ENCODE results near the gene OR2V2.

The OR2V2 gene

DNA sequence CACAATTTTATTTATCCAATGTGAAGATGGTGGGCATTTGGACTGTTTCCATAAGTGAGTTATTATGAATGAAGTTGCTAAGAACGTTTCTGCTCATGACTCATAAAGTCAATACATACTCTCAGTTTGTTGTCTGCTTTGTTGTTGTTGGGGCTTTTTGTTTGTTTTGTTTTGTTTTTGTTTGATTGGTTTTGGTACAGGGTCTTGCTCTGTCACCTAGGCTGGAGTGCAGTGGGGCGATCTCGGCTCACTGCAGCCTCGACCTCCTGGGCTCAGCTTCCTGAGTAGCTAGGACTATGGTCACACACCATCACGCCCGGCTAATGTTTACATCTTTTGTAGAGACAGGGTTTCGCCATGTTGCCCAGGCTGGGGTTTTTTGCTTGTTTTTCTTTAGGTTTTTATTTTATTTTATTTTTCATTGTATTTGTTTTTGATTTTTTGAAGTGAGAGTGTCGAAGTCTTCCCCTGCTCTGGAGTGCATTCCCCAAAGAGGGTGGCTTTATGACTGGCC is 39.7 kb downstream of the OR2V2 start:
- no peak for ATAC-seq
- TF ChIP-seq ARNTL (CRISPR knock-in tag; IDR thresholded peaks at IDR 0.05; ENCODE audit: borderline replicate concordance, low read depth): no peak
- no peak for TF ChIP-seq TOX (CRISPR knock-in tag; IDR thresholded peaks at IDR 0.05; ENCODE audit: borderline replicate concordance)
- TF ChIP-seq, protein P1, sequence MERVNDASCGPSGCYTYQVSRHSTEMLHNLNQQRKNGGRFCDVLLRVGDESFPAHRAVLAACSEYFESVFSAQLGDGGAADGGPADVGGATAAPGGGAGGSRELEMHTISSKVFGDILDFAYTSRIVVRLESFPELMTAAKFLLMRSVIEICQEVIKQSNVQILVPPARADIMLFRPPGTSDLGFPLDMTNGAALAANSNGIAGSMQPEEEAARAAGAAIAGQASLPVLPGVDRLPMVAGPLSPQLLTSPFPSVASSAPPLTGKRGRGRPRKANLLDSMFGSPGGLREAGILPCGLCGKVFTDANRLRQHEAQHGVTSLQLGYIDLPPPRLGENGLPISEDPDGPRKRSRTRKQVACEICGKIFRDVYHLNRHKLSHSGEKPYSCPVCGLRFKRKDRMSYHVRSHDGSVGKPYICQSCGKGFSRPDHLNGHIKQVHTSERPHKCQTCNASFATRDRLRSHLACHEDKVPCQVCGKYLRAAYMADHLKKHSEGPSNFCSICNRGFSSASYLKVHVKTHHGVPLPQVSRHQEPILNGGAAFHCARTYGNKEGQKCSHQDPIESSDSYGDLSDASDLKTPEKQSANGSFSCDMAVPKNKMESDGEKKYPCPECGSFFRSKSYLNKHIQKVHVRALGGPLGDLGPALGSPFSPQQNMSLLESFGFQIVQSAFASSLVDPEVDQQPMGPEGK (CRISPR knock-in tag; IDR thresholded peaks at IDR 0.05; ENCODE audit: borderline replicate concordance): no peak
- no peak for TF ChIP-seq CSDC2 (CRISPR knock-in tag; IDR thresholded peaks at IDR 0.05)
- TF ChIP-seq, protein P2, sequence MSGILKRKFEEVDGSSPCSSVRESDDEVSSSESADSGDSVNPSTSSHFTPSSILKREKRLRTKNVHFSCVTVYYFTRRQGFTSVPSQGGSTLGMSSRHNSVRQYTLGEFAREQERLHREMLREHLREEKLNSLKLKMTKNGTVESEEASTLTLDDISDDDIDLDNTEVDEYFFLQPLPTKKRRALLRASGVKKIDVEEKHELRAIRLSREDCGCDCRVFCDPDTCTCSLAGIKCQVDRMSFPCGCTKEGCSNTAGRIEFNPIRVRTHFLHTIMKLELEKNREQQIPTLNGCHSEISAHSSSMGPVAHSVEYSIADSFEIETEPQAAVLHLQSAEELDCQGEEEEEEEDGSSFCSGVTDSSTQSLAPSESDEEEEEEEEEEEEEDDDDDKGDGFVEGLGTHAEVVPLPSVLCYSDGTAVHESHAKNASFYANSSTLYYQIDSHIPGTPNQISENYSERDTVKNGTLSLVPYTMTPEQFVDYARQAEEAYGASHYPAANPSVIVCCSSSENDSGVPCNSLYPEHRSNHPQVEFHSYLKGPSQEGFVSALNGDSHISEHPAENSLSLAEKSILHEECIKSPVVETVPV (CRISPR knock-in tag; IDR thresholded peaks at IDR 0.05): no peak
- TF ChIP-seq ZFP30 (CRISPR knock-in tag; IDR thresholded peaks at IDR 0.05): no peak
- TF ChIP-seq PPARA (CRISPR knock-in tag; IDR thresholded peaks at IDR 0.05; ENCODE audit: borderline replicate concordance): no peak
- TF ChIP-seq, protein P3, sequence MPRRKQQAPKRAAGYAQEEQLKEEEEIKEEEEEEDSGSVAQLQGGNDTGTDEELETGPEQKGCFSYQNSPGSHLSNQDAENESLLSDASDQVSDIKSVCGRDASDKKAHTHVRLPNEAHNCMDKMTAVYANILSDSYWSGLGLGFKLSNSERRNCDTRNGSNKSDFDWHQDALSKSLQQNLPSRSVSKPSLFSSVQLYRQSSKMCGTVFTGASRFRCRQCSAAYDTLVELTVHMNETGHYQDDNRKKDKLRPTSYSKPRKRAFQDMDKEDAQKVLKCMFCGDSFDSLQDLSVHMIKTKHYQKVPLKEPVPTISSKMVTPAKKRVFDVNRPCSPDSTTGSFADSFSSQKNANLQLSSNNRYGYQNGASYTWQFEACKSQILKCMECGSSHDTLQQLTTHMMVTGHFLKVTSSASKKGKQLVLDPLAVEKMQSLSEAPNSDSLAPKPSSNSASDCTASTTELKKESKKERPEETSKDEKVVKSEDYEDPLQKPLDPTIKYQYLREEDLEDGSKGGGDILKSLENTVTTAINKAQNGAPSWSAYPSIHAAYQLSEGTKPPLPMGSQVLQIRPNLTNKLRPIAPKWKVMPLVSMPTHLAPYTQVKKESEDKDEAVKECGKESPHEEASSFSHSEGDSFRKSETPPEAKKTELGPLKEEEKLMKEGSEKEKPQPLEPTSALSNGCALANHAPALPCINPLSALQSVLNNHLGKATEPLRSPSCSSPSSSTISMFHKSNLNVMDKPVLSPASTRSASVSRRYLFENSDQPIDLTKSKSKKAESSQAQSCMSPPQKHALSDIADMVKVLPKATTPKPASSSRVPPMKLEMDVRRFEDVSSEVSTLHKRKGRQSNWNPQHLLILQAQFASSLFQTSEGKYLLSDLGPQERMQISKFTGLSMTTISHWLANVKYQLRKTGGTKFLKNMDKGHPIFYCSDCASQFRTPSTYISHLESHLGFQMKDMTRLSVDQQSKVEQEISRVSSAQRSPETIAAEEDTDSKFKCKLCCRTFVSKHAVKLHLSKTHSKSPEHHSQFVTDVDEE (CRISPR knock-in tag; IDR thresholded peaks at IDR 0.05): no peak
- TF ChIP-seq, protein P4, sequence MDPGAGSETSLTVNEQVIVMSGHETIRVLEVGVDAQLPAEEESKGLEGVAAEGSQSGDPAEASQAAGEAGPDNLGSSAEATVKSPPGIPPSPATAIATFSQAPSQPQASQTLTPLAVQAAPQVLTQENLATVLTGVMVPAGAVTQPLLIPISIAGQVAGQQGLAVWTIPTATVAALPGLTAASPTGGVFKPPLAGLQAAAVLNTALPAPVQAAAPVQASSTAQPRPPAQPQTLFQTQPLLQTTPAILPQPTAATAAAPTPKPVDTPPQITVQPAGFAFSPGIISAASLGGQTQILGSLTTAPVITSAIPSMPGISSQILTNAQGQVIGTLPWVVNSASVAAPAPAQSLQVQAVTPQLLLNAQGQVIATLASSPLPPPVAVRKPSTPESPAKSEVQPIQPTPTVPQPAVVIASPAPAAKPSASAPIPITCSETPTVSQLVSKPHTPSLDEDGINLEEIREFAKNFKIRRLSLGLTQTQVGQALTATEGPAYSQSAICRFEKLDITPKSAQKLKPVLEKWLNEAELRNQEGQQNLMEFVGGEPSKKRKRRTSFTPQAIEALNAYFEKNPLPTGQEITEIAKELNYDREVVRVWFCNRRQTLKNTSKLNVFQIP (CRISPR knock-in tag; IDR thresholded peaks at IDR 0.05; ENCODE audit: borderline replicate concordance, low read depth): no peak
- no peak for TF ChIP-seq RARB (CRISPR knock-in tag; IDR thresholded peaks at IDR 0.05)
- no peak for TF ChIP-seq ZNF565 (CRISPR knock-in tag; conservative IDR thresholded peaks at IDR 0.05; ENCODE audit: low read depth)
- TF ChIP-seq, protein P5, sequence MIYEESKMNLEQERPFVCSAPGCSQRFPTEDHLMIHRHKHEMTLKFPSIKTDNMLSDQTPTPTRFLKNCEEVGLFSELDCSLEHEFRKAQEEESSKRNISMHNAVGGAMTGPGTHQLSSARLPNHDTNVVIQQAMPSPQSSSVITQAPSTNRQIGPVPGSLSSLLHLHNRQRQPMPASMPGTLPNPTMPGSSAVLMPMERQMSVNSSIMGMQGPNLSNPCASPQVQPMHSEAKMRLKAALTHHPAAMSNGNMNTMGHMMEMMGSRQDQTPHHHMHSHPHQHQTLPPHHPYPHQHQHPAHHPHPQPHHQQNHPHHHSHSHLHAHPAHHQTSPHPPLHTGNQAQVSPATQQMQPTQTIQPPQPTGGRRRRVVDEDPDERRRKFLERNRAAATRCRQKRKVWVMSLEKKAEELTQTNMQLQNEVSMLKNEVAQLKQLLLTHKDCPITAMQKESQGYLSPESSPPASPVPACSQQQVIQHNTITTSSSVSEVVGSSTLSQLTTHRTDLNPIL (CRISPR knock-in tag; IDR thresholded peaks at IDR 0.05; ENCODE audit: low read depth): no peak

DNA sequence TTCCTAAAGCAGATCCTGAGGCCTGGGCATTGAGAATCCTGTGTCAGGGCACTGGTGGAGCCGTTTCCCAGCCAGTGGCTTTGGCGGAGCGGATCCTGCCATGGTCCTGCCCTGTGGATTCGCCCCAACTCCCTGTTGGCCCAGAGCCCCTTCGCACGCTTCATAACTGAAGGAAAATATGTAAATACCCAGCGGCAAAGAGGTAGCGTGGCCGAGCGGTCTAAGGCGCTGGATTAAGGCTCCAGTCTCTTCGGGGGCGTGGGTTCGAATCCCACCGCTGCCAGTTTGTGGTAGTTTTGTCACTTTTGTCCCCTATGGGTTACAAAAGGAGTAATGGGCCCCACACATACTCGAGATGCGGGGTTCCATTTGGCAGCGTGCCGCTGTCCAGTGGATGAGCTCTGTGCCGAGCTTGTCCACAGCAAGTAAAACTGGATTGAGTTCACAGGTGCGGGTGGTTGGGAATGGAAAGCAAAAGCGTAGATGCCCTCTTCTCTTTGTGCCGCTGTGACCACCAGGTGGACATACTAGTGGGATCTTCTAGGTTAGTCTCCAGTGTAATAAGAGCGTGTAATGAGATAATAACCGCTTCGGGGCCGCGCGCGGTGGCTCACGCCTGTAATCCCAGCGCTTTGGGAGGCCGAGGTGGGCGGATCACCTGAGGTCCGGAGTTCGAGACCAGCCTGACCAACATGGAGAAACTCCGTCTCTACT is 40.3 kb downstream of the OR2V2 start:
- no peak for TF ChIP-seq SNAI2 (CRISPR knock-in tag; IDR thresholded peaks at IDR 0.05)
- 0 out of 2 replicates have a peak, but pooled peaks have one; percentile 3 for TF ChIP-seq ARNTL (CRISPR knock-in tag; IDR thresholded peaks at IDR 0.05; ENCODE audit: borderline replicate concordance, low read depth)
- TF ChIP-seq ISL1 (CRISPR knock-in tag; IDR thresholded peaks at IDR 0.05): 0 out of 2 replicates have a peak, but pooled peaks have one; percentile 17
- peak; percentile 10 for ATAC-seq

DNA sequence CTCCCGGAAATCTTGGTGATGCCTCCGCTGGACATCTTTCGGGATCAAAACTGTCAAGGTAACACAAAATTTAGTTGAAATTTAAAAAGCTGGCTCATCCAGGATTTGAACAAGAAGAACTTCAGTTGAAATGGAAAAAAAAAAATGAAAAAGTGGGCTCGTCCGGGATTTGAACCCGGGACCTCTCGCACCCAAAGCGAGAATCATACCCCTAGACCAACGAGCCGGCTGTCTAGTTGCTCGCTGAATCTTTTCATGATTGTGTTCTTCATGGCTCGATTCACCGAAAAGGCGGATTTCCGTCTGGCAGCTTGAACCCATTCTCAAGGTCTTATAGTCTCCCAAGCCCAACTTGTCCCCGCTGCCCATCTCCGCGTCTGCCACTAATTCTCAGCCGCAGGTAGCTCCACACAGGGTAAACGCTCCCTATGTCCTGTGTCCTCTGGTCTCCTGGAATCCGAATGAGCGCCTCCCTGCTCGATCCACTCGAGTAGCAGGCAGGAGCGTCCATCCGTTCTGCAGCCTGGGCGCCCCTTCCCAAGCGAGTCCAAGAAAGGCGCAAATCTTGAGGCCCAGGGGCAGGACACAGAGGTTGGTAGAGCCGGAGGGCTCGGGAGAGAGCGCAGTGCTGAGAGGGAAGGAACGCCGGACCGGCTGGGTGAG is 41.4 kb downstream of the OR2V2 start:
- peak; percentile 22 for ATAC-seq
- TF ChIP-seq ZNF565 (CRISPR knock-in tag; conservative IDR thresholded peaks at IDR 0.05; ENCODE audit: low read depth) (no peak), ZNF8 (CRISPR knock-in tag; IDR thresholded peaks at IDR 0.05) (no peak), ZC3H10 (CRISPR knock-in tag; IDR thresholded peaks at IDR 0.05) (no peak), ZFP3 (CRISPR knock-in tag; IDR thresholded peaks at IDR 0.05) (no peak), TOX (CRISPR knock-in tag; IDR thresholded peaks at IDR 0.05; ENCODE audit: borderline replicate concordance) (no peak), CSDC2 (CRISPR knock-in tag; IDR thresholded peaks at IDR 0.05) (no peak), GLIS3 (CRISPR knock-in tag; IDR thresholded peaks at IDR 0.05) (no peak)
- TF ChIP-seq, protein P4 (CRISPR knock-in tag; IDR thresholded peaks at IDR 0.05; ENCODE audit: borderline replicate concordance, low read depth): no peak
- TF ChIP-seq, protein P1 (CRISPR knock-in tag; IDR thresholded peaks at IDR 0.05; ENCODE audit: borderline replicate concordance): no peak
- TF ChIP-seq, protein P3 (CRISPR knock-in tag; IDR thresholded peaks at IDR 0.05): no peak
